H1 (cell line): ENCODE data around the gene MICA. TPM values are rescaled to one million over a fixed set of nuclear protein-coding genes. Genes with fewer than 3 reads are reported as not detected.

ENCODE experiments used
- CTCF ChIA-PET: fragments of 300-600 bp; sonication (Branson Sonifier 250); formaldehyde crosslinking; loops from one replicate; lab custom pipeline; 2021; ENCODE audit not compliant: partially characterized antibody; lab: Charles Lee
- POLR2A ChIA-PET: fragments of 300-600 bp; sonication (Branson Sonifier 250); formaldehyde crosslinking; loops from one replicate; lab custom pipeline; 2021; ENCODE audit warnings: inconsistent platforms; ENCODE audit not compliant: partially characterized antibody; lab: Charles Lee
- DNase-seq, 2 experiments: peaks; one replicate each; pipeline versions ENCODE4 v3.0.0 to v3.0.0-alpha.2; 2010 to 2022; ENCODE audit warnings: low spot score in 2 of 2, low read depth in 1 of 2, mixed read lengths in 1 of 2
- FAIRE-seq: peaks from 2 replicates; lab custom pipeline; 2011; peaks lifted over from hg19 to GRCh38; lab: Jason Lieb, UNC
- H2AFZ ChIP-seq: 2 replicates; pipeline ENCODE4 v1.8.1; 2012; ENCODE audit warnings: low read length, inconsistent platforms
- H2AK5ac ChIP-seq: 2 replicates; pipeline ENCODE4 v1.6.1; 2013; ENCODE audit warnings: low read depth, low read length
- H2BK120ac ChIP-seq: replicated peaks from 2 replicates; pipeline ENCODE3; 2013; ENCODE audit warnings: low read depth, low read length, inconsistent platforms
- H2BK12ac ChIP-seq: 2 replicates; pipeline ENCODE4 v1.6.1; 2013; ENCODE audit warnings: low read depth, low read length
- H2BK15ac ChIP-seq: 2 replicates; pipeline ENCODE4 v1.6.1; 2013; ENCODE audit warnings: low read length
- H2BK20ac ChIP-seq: 2 replicates; pipeline ENCODE4 v1.6.1; 2013; ENCODE audit warnings: low read length
- H2BK5ac ChIP-seq: 2 replicates; pipeline ENCODE4 v1.6.1; 2013; ENCODE audit warnings: low read depth, low read length
- H3K14ac ChIP-seq: 2 replicates; pipeline ENCODE4 v1.6.1; 2013; ENCODE audit warnings: inconsistent platforms; ENCODE audit not compliant: insufficient read length
- H3K18ac ChIP-seq: 2 replicates; pipeline ENCODE4 v1.6.1; 2013; ENCODE audit warnings: low read length; ENCODE audit errors: extremely low read depth
- H3K23ac ChIP-seq: 2 replicates; pipeline ENCODE4 v1.6.1; 2013; ENCODE audit warnings: inconsistent platforms; ENCODE audit not compliant: insufficient read length
- H3K23me2 ChIP-seq: 2 replicates; pipeline ENCODE4 v1.6.1; 2013; ENCODE audit warnings: low read depth, low read length
- H3K27ac ChIP-seq: 2 replicates; pipeline ENCODE4 v1.6.1; 2011; ENCODE audit warnings: low read depth, low read length, inconsistent platforms
- H3K27me3 ChIP-seq, 4 experiments: replicated peaks in 1 of 4; 1 replicate in 1 of 4; 2 replicates in 3 of 4; pipeline versions ENCODE4 v1.6.1 to v1.8.1; 2011 to 2013; ENCODE audit warnings: low read length in 3 of 4, mild to moderate bottlenecking in 3 of 4, inconsistent platforms in 2 of 4, mixed read lengths in 2 of 4, moderate library complexity in 1 of 4; ENCODE audit not compliant: control insufficient read depth in 3 of 4, insufficient read depth in 3 of 4; ENCODE audit errors: extremely low read depth in 1 of 4
- H3K36me3 ChIP-seq, 4 experiments: 2 replicates each; pipeline versions ENCODE4 v1.6.1 to v1.8.1; 2011 to 2013; ENCODE audit warnings: mild to moderate bottlenecking in 4 of 4, low read length in 3 of 4, moderate library complexity in 2 of 4, control low read depth in 1 of 4, inconsistent platforms in 1 of 4; ENCODE audit not compliant: insufficient read depth in 4 of 4, control insufficient read depth in 2 of 4
- H3K4ac ChIP-seq: replicated peaks from 2 replicates; pipeline ENCODE3; 2013; ENCODE audit warnings: low read length, low read depth, mixed read lengths, inconsistent platforms; ENCODE audit not compliant: insufficient read length
- H3K4me1 ChIP-seq, 4 experiments: replicated peaks in 1 of 4; 1 replicate in 1 of 4; 2 replicates in 3 of 4; pipeline versions ENCODE4 v1.6.1 to v1.8.1; 2011 to 2013; ENCODE audit warnings: low read length in 3 of 4, inconsistent platforms in 2 of 4, mixed read lengths in 1 of 4; ENCODE audit not compliant: insufficient read depth in 4 of 4, control insufficient read depth in 3 of 4
- H3K4me2 ChIP-seq, 2 experiments: 2 replicates each; pipeline versions ENCODE4 v1.6.1 to v1.8.1; 2011 to 2013; ENCODE audit warnings: low read depth in 2 of 2, low read length in 2 of 2, control low read depth in 1 of 2, inconsistent platforms in 1 of 2, mild to moderate bottlenecking in 1 of 2; ENCODE audit not compliant: insufficient read depth in 1 of 2
- H3K4me3 ChIP-seq, 4 experiments: fragments of 200-600, 300-600 bp in 1 of 4; sonication (generic), shearing (Covaris generic), sonication (Bioruptor Twin) in 1 of 4; 2 replicates each; pipeline versions ENCODE4 v1.5.1 to v1.8.1; 2011 to 2016; ENCODE audit warnings: low read length in 4 of 4, low read depth in 3 of 4, control low read depth in 2 of 4, inconsistent platforms in 2 of 4, mild to moderate bottlenecking in 2 of 4, mixed read lengths in 1 of 4, moderate library complexity in 1 of 4; ENCODE audit not compliant: insufficient read depth in 2 of 4; ENCODE audit errors: extremely low read depth in 1 of 4
- H3K56ac ChIP-seq: replicated peaks from 2 replicates; pipeline ENCODE3; 2013; ENCODE audit warnings: low read depth, mild to moderate bottlenecking, mixed read lengths, low read length, inconsistent platforms; ENCODE audit not compliant: insufficient read length
- H3K79me1 ChIP-seq: 2 replicates; pipeline ENCODE4 v1.6.1; 2013; ENCODE audit warnings: low read depth, low read length, control low read depth
- H3K79me2 ChIP-seq, 2 experiments: 2 replicates each; pipeline versions ENCODE4 v1.6.1 to v1.8.1; 2012 to 2013; ENCODE audit warnings: low read length in 2 of 2, mild to moderate bottlenecking in 2 of 2, inconsistent platforms in 1 of 2; ENCODE audit not compliant: insufficient read depth in 2 of 2, control insufficient read depth in 1 of 2
- H3K9ac ChIP-seq, 4 experiments: replicated peaks in 1 of 4; 1 replicate in 1 of 4; 2 replicates in 3 of 4; pipeline versions ENCODE4 v1.6.1 to v1.8.1; 2011 to 2013; ENCODE audit warnings: low read depth in 3 of 4, low read length in 3 of 4, control low read depth in 2 of 4, mild to moderate bottlenecking in 2 of 4, moderate library complexity in 2 of 4, inconsistent platforms in 1 of 4; ENCODE audit errors: extremely low read depth in 1 of 4
- H3K9me3 ChIP-seq, 2 experiments: 2 replicates each; pipeline versions ENCODE4 v1.6.1 to v1.8.1; 2012 to 2013; ENCODE audit warnings: mild to moderate bottlenecking in 2 of 2, moderate library complexity in 2 of 2, control low read depth in 1 of 2, inconsistent platforms in 1 of 2, low read depth in 1 of 2, low read length in 1 of 2, mixed read lengths in 1 of 2; ENCODE audit not compliant: insufficient read depth in 2 of 2
- H4K20me1 ChIP-seq, 2 experiments: replicated peaks in 1 of 2; 2 replicates each; pipeline versions ENCODE3 to v1.8.1; 2011 to 2013; ENCODE audit warnings: inconsistent platforms in 2 of 2, low read length in 2 of 2, mild to moderate bottlenecking in 1 of 2; ENCODE audit not compliant: insufficient read depth in 2 of 2, control insufficient read depth in 1 of 2
- H4K5ac ChIP-seq: 2 replicates; pipeline ENCODE4 v1.6.1; 2013; ENCODE audit warnings: low read length, low read depth, mixed read lengths, inconsistent platforms; ENCODE audit not compliant: insufficient read length
- H4K8ac ChIP-seq: 2 replicates; pipeline ENCODE4 v1.8.0; 2013; ENCODE audit warnings: mild to moderate bottlenecking, moderate library complexity, low read length, inconsistent platforms; ENCODE audit not compliant: insufficient read depth; ENCODE audit errors: extremely low read depth
- H4K91ac ChIP-seq: replicated peaks from 2 replicates; pipeline ENCODE3; 2013; ENCODE audit warnings: low read length, mixed read lengths, inconsistent platforms; ENCODE audit not compliant: insufficient read length
- CBX8 ChIP-seq: fragments of 300-800, 300-1000 bp; sonication (generic); IDR thresholded peaks from 2 replicates; pipeline ENCODE4 v1.7.1; 2016; ENCODE audit warnings: low read depth, low read length, borderline replicate concordance
- EGR1 ChIP-seq: IDR thresholded peaks from 2 replicates; pipeline ENCODE4 v1.6.1; 2011; ENCODE audit warnings: low read depth, low read length, borderline replicate concordance
- EZH2 ChIP-seq: fragments of 200-600 bp; sonication (generic); IDR thresholded peaks from 2 replicates; pipeline ENCODE4 v1.7.1; 2012; ENCODE audit warnings: low read depth, mild to moderate bottlenecking, moderate library complexity, low read length, inconsistent platforms; ENCODE audit not compliant: severe bottlenecking
- RXRA ChIP-seq: IDR thresholded peaks from 2 replicates; pipeline ENCODE4 v1.6.1; 2011; ENCODE audit warnings: low read depth, mild to moderate bottlenecking, low read length, moderate library complexity; ENCODE audit not compliant: insufficient read depth
- SIN3A ChIP-seq, 2 experiments: IDR thresholded peaks in 1 of 2; conservative IDR thresholded peaks in 1 of 2; 2 replicates each; pipeline ENCODE4 v1.6.1; 2011 to 2012; ENCODE audit warnings: low read length in 2 of 2, improper control_type of control experiment in 1 of 2, low read depth in 1 of 2, mild to moderate bottlenecking in 1 of 2
- SIRT6 ChIP-seq: IDR thresholded peaks from one replicate; pipeline ENCODE4 v1.7.1; 2012; ENCODE audit warnings: low read length, inconsistent platforms
- SIX5 ChIP-seq: IDR thresholded peaks from 2 replicates; pipeline ENCODE4 v1.6.1; 2011; ENCODE audit warnings: mild to moderate bottlenecking, low read depth, low read length
- SP2 ChIP-seq: IDR thresholded peaks from 2 replicates; pipeline ENCODE4 v1.6.1; 2012; ENCODE audit warnings: mild to moderate bottlenecking, low read length, inconsistent platforms
- SP4 ChIP-seq: IDR thresholded peaks from 2 replicates; pipeline ENCODE4 v1.6.1; 2012; ENCODE audit warnings: low read length, inconsistent platforms
- TEAD4 ChIP-seq: IDR thresholded peaks from 2 replicates; pipeline ENCODE4 v1.6.1; 2012; ENCODE audit warnings: low read depth, low read length, inconsistent platforms, mixed read lengths
- ZNF274 ChIP-seq: IDR thresholded peaks from 2 replicates; pipeline ENCODE4 v1.7.0; 2012; ENCODE audit warnings: low read length, borderline replicate concordance; ENCODE audit errors: extremely low read depth
- WGBS, 2 experiments: shearing (Covaris generic) in 1 of 2; methylation state at CpG; one replicate each; pipeline versions ENCODE4 v1.1.6 to v1.1.7; 2013 to 2015; ENCODE audit warnings: low lambda C conversion rate in 2 of 2, mixed read lengths in 2 of 2, inconsistent platforms in 1 of 2, low coverage in 1 of 2, missing lambda C conversion rate in 1 of 2; ENCODE audit not compliant: insufficient replicate concordance in 2 of 2, insufficient coverage in 1 of 2, insufficient read length in 1 of 2; ENCODE audit errors: extremely low coverage in 1 of 2, missing lambda C conversion rate in 1 of 2; 5-methylcytosine and 5-hydroxymethylcytosine counted together
- polyA plus RNA-seq, 7 experiments: library from polyadenylated mRNA; depleted of rRNA in 3 of 7; stranded (reverse) in 5 of 7; unstranded in 2 of 7; fragments of >200 nt in 5 of 7; fragments of 200-250 nt in 2 of 7; gene quantifications; 1 replicate in 5 of 7; 2 replicates in 1 of 7; 4 replicates in 1 of 7; pipeline versions ENCODE4 v1.2.1 to v1.2.3, GENCODE V29; 2011 to 2013; ENCODE audit warnings: missing spikeins in 2 of 7, mixed read lengths in 2 of 7
- total RNA-seq: library from RNA; stranded (reverse); fragmentation: NEBNext Ultra II Directional; extraction: Animal tissue kit (Norgen Biotek cat#: 25700); gene quantifications from 2 replicates; pipeline ENCODE4 v1.2.1, GENCODE V29; 2021

Gene MICA
- total and polyA plus RNA-seq, 2 of the 8 experiments (the other 6 are each of a cell fraction or from before 2014, with no cell fraction given) = 12.5 to 16.3 TPM

- Histone ChIP-seq H3K14ac (no peak overlapping the region), H3K23ac (no peak overlapping the region), H3K36me3 (peaks cover 0 to 10% (median 0%) of the 10 kb centered on the region in 4 experiments; a peak in 3 of 8 replicates), H2BK20ac (no peak overlapping the region), H2AK5ac (no peak overlapping the region)
- CTCF ChIA-PET = interaction anchor here (0.7 kb wide), 1 partner anchor 11 kb away, joined by 4 read pairs; no protein-coding TSS in a partner anchor
- DNase-seq = no peak
- TF ChIP-seq SIRT6 = no peak
- TF ChIP-seq EZH2 = no peak
- TF ChIP-seq CBX8 = no peak
- no peak for TF ChIP-seq SP4
- no peak for TF ChIP-seq RXRA
- TF ChIP-seq ZNF274 = no peak
- no peak for TF ChIP-seq EGR1
- no peak for TF ChIP-seq TEAD4
- no peak for TF ChIP-seq SIX5
- TF ChIP-seq SP2 = no peak
- no peak for TF ChIP-seq SIN3A (conservative IDR thresholded peaks at IDR 0.05 in 1 of 2, IDR thresholded peaks at IDR 0.05 in 1 of 2; ENCODE audit: low read depth in 1 of 2, low read length in 2 of 2)
- TF ChIP-seq, all 59 proteins: peak for 0
- Histone ChIP-seq H3K27me3 (peaks cover 3 to 25% (median 15%) of the 10 kb centered on the region in 4 experiments), H3K9me3 (no peaks in the 10 kb centered on the region), H2BK15ac (no peak overlapping the region), H2BK120ac (no peak overlapping the region), H3K9ac (no peak overlapping the region), H3K4ac (no peak overlapping the region), H2AFZ (no peak overlapping the region), H3K4me2 (peak overlapping the region; percentile 69 to 90; a peak in 1 of 4 replicates), H3K27ac (no peak overlapping the region), H3K56ac (no peak overlapping the region), H4K8ac (no peak overlapping the region), H4K5ac (no peak overlapping the region), H4K20me1 (peaks cover 0 to 2% of the 10 kb centered on the region in 2 experiments), H3K18ac (no peak overlapping the region), H3K79me2 (no peaks in the 10 kb centered on the region), H3K79me1 (no peaks in the 10 kb centered on the region), H3K23me2 (peaks cover 4% of the 10 kb centered on the region; the same call in 1 of the 2 replicates), H2BK12ac (no peak overlapping the region), H2BK5ac (no peak overlapping the region), H4K91ac (no peak overlapping the region), H3K4me3 (peak overlapping the region in 2 of 4 experiments; percentile 43 to 77; a peak in 4 of 8 replicates), H3K4me1 (no peaks in the 10 kb centered on the region)
- no peak for FAIRE-seq
- POLR2A ChIA-PET = no interaction called here
- WGBS, 2 experiments = 77% methylated on average over 5 of the region's 5 CpGs; no CpG with 5 or more reads in 1 of the 2 experiments
These were observed 47.8 kb upstream of the MICA start for GRCh38 chr6:31355583-31355948.
